Left lung (tissue), 14 donors: ENCODE results near the gene TARM1. TPM values are rescaled to one million over a fixed set of nuclear protein-coding genes. Genes with fewer than 3 reads are reported as not detected.

Source experiments
- ATAC-seq: fragments of 200-7000 bp; cut with Tn5 transposase; one replicate; pipeline ENCODE4 v1.9.1; 2020; ENCODE audit warnings: moderate library complexity
- DNase-seq, 4 donors: peaks; one replicate each; pipeline ENCODE4 v3.0.0-alpha.2; 2013 to 2020
- H3K27ac ChIP-seq, 2 donors: fragments of 200-600 bp; sonication (generic) in 1 of 2; one replicate each; pipeline versions ENCODE4 v1.5.0 to v1.8.0; 2020 to 2021
- H3K27me3 ChIP-seq, 2 donors: fragments of 200-600 bp; sonication (generic) in 1 of 2; one replicate each; pipeline versions ENCODE4 v1.5.0 to v1.8.0; 2020 to 2021
- H3K36me3 ChIP-seq, 2 donors: fragments of 200-600 bp; sonication (generic) in 1 of 2; one replicate each; pipeline versions ENCODE4 v1.5.0 to v1.8.0; 2020 to 2021
- H3K4me1 ChIP-seq, 2 donors: fragments of 200-600 bp; one replicate each; pipeline ENCODE4 v1.8.0; 2021
- H3K4me3 ChIP-seq, 2 donors: fragments of 200-600 bp; sonication (generic) in 1 of 2; one replicate each; pipeline versions ENCODE4 v1.5.0 to v1.8.0; 2020 to 2021; ENCODE audit warnings: mild to moderate bottlenecking in 1 of 2
- H3K9me3 ChIP-seq, 2 donors: fragments of 200-600 bp; sonication (generic) in 1 of 2; one replicate each; pipeline versions ENCODE4 v1.5.0 to v1.8.0; 2020 to 2021
- intact Hi-C, 2 donors: fragments of 100-400 bp; cut with DNase I; formaldehyde crosslinking; loops; one replicate each; pipeline versions ENCODE4 v1.11.2 to v1.14.2; 2022
- long read RNA-seq, 12 donors: library from polyadenylated mRNA in 2 of 12; unstranded in 2 of 12; transcript quantifications; one replicate each; pipeline ENCODE4 v2.0.0 and lab custom pipeline, GENCODE V29; 2019 to 2026
- polyA plus RNA-seq, 6 donors: library from polyadenylated mRNA; unstranded; fragments of 120-200 nt; gene quantifications; one replicate each; pipeline ENCODE4 v1.2.1, GENCODE V29; 2013; ENCODE audit not compliant: insufficient read length in 6 of 6
- total RNA-seq, 2 donors: library from RNA; stranded (reverse); fragmentation: NEBNext Ultra II Directional; extraction: Animal tissue kit (Norgen Biotek cat#: 25700); gene quantifications; one replicate each; pipeline ENCODE4 v1.2.1, GENCODE V29; 2021
- TF ChIP-seq, protein P1 (sequence below), 2 donors: fragments of 200-600 bp; sonication (generic) in 1 of 2; IDR thresholded peaks; one replicate each; pipeline versions ENCODE4 v1.5.0 to v1.8.0; 2021; ENCODE audit warnings: antibody characterized with exemption in 2 of 2
- donor health status: DM: no; HTN: yes; CAD: no.
- donor health status: DM: no; HTN: no; CAD: no.

TARM1 gene
- total RNA-seq (not detected), polyA plus RNA-seq (under 1 TPM in 5 of 6 donors, not detected in 1; 0.24 to 0.46 (median 0.31) TPM)
- long read RNA-seq, donor 1, result 0 reads
- long read RNA-seq, donor 2, result 0 reads
- long read RNA-seq, donor 3, result 0 reads
- long read RNA-seq, donor 4, result 0 reads
- long read RNA-seq, donor 5, result 0 reads
- long read RNA-seq, donor 6, partial matches to known transcripts, result 149 of 309 reads
- long read RNA-seq, donor 6, other reads (novel, unspliced or antisense), result 160 of 309 reads
- long read RNA-seq, donor 7, result 0 reads
- long read RNA-seq, donor 8, result 0 reads
- long read RNA-seq, donor 9, result 0 reads
- long read RNA-seq, donor 10, partial matches to known transcripts, result 0 of 1 reads
- long read RNA-seq, donor 10, other reads (novel, unspliced or antisense), result 1 of 1 reads
- long read RNA-seq, donor 11, result 0 reads
- long read RNA-seq, donor 12, result 0 reads

DNA sequence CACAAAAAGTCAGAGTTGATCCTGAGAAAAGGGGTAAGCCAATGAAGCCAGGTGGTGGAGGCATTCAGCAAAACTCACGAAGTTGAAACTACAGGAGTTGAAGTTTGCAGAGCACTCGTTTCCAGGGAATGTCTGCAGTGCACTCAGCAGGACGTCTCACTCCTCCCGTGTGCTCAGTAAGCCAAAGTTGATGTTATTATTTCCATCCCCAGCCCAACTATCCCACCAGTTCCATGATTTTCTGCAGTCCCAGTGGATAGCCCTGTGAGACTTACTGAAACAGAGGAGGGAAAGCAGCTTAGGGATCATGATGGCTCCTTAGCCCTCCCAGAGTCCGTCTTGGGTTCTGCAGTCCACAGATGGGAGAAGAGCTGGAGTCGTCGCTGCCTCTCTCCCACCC lies at the start of gene TARM1:
TARM1 (minus strand) TSS at position 334 of the 400 bp plus-strand sequence; CDS start at position 309, 25 bp downstream.
- ATAC-seq, result no peak
- TF ChIP-seq, protein P1, sequence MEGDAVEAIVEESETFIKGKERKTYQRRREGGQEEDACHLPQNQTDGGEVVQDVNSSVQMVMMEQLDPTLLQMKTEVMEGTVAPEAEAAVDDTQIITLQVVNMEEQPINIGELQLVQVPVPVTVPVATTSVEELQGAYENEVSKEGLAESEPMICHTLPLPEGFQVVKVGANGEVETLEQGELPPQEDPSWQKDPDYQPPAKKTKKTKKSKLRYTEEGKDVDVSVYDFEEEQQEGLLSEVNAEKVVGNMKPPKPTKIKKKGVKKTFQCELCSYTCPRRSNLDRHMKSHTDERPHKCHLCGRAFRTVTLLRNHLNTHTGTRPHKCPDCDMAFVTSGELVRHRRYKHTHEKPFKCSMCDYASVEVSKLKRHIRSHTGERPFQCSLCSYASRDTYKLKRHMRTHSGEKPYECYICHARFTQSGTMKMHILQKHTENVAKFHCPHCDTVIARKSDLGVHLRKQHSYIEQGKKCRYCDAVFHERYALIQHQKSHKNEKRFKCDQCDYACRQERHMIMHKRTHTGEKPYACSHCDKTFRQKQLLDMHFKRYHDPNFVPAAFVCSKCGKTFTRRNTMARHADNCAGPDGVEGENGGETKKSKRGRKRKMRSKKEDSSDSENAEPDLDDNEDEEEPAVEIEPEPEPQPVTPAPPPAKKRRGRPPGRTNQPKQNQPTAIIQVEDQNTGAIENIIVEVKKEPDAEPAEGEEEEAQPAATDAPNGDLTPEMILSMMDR (IDR thresholded peaks at IDR 0.05), result no peak
- no peak for DNase-seq
- Histone ChIP-seq H3K36me3 (no peaks in the 10 kb centered on the region), H3K9me3 (peaks cover 0 to 12% of the 10 kb centered on the region in 2 donors), H3K4me1 (peaks cover 0 to 25% of the 10 kb centered on the region in 2 donors), H3K4me3 (no peak within 1 kb of the TSS), H3K27ac (peak within 1 kb of the TSS in 1 of 2 donors; percentile 48), H3K27me3 (no peaks in the 10 kb centered on the region)
- intact Hi-C loops, result no loop called here

DNA sequence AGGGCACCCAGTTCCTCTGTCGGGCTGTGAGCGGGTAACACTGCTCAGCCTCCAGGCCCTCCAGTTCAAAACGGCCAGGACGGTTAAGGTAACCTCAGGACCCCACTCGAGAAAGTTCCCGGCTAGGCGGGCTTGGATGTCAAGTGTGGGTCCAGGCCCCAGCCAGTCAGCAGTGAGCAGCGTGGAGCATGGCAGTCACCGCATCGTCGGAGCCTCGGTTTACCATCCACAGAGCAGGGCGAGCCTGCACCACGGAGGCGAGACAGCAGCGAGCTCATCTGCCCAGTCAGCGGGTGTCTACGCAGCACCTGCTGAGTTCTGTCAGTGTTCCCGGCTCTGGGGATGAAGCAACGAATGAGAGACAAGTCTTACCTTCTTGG lies 48.4 kb upstream of the TARM1 start:
- no peak for ATAC-seq
- no peak for DNase-seq
- TF ChIP-seq, protein P1 (IDR thresholded peaks at IDR 0.05), result no peak
- Histone ChIP-seq H3K9me3 (no peaks in the 10 kb centered on the region), H3K36me3 (peaks cover 0 to 82% of the 10 kb centered on the region in 2 donors), H3K4me1 (no peaks in the 10 kb centered on the region), H3K27ac (no peak overlapping the region), H3K27me3 (no peaks in the 10 kb centered on the region), H3K4me3 (no peak overlapping the region)
- intact Hi-C loops, result no loop called here

DNA sequence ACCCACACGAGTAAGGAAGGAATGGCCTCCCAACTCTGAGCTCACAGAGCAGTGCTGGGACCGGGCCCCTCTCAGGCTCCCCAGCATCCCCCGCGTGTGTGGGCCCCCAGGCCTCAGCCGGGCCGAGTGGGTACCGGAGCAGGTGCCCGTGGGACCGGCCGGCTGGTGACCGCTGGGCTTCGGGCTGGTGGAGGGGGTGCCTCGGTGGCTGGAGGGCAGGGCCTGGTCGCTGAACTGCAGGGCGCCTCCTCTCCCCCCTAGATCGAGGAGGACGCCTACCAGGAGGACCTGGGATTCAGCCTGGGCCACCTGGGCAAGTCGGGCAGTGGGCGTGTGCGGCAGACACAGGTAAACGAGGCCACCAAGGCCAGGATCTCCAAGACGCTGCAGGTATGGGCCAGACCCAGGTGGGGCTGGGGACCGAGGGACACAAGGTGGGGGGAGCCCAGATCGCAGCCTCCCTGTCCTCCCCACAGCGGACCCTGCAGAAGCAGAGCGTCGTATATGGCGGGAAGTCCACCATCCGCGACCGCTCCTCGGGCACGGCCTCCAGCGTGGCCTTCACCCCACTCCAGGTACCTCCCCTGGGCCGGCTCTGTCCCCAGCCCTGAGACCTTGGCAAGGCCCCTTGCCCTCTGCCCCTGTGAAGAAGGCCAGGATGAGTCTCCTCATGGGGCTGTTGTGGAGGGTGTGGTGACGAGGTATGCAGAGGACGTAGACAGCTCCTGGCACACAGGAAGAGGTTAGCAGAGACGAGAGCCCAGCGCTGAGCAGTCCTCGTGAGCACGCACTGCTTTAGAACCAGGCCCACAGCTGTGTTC lies 47.8 kb upstream of the TARM1 start:
- no peaks in the 10 kb centered on the region for H3K4me1 ChIP-seq
- DNase-seq (peak in 1 of 4 donors; percentile 37), ATAC-seq (no peak)
- no peak overlapping the region for H3K4me3 ChIP-seq
- H3K36me3 ChIP-seq, result peaks cover 0 to 88% of the 10 kb centered on the region in 2 donors
- H3K27ac ChIP-seq, result no peak overlapping the region
- H3K27me3 ChIP-seq, result no peaks in the 10 kb centered on the region
- intact Hi-C loops, result no loop called here
- H3K9me3 ChIP-seq, result no peaks in the 10 kb centered on the region
- TF ChIP-seq, protein P1 (IDR thresholded peaks at IDR 0.05), result no peak

DNA sequence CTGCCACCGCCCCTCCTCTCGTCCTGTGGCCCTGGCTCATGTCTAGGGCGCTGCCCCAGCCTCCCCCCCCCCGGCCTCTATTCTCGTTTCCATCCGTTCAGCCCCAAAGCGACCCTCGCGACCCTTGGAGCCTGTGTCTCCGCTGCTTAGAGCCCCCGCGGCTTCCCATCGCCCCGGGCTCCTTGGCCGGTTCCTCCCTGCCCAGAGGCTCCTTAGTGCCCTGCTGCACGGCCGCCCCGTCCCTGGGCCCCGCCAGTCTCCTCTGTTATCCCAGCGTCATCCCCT lies 47.2 kb upstream of the TARM1 start:
- Histone ChIP-seq H3K4me1 (no peaks in the 10 kb centered on the region), H3K9me3 (no peaks in the 10 kb centered on the region), H3K36me3 (peaks cover 0 to 94% of the 10 kb centered on the region in 2 donors), H3K27me3 (no peaks in the 10 kb centered on the region), H3K4me3 (no peak overlapping the region), H3K27ac (no peak overlapping the region)
- no peak for ATAC-seq
- DNase-seq, result no peak
- TF ChIP-seq, protein P1 (IDR thresholded peaks at IDR 0.05), result no peak
- intact Hi-C loops, result no loop called here
